ENCODE measurements around the gene GIN1. TPM values are rescaled to one million over a fixed set of nuclear protein-coding genes. Genes with fewer than 3 reads are reported as not detected.

GIN1 gene
- total and polyA plus RNA-seq, 10 of the 15 experiments (the other 5 are each of a cell fraction or from before 2014, with no cell fraction given) = 3.3 to 9.7 (median 6.8) TPM

DNA sequence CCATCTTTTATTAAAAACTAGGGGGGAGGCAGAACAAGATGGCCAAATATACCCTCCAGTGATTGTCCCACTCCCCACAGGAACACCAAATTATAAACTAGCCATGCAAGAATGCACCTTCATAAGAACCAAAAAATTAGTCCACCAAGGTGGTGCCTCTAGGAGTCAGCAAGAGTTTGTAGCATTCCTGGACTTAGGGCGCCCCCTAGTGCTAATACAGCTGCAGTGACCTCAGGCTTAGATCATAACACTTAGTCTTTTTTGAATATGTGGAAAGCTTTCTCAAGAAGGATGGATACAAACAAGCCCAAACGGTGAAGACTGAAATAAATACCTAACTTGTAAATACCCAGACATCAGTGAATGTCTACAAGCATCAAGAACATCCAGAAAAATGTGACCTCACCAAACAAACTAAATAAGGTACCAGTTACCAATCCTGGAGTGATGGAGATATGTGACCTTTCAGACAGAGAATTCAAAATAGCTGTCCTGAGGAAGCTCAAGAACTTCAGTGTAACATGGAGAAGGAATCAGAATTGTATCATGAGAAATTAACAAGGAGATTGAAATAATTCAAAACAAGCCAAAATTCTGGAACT is 19.4 kb upstream of the GIN1 start (continued):
- TF ChIP-seq EP300 (IDR thresholded peaks at IDR 0.05; ENCODE audit: borderline replicate concordance in 1 of 2, control insufficient read depth in 1 of 2, low read depth in 2 of 2, low read length in 2 of 2) (no peak), HDAC2 (IDR thresholded peaks at IDR 0.05) (no peak), DPF2 (IDR thresholded peaks at IDR 0.05) (no peak), ETV6 (conservative IDR thresholded peaks at IDR 0.05 in 1 of 2, IDR thresholded peaks at IDR 0.05 in 1 of 2; ENCODE audit: borderline replicate concordance in 1 of 2, low read depth in 1 of 2) (no peak), SRF (IDR thresholded peaks at IDR 0.05; ENCODE audit: low read depth in 2 of 2, low read length in 2 of 2) (no peak), MYC (IDR thresholded peaks at IDR 0.05; ENCODE audit: insufficient read depth, insufficient read length, insufficient replicate concordance, low read length, severe bottlenecking) (no peak), POLR2AphosphoS5 (IDR thresholded peaks at IDR 0.05; ENCODE audit: low read length) (no peak), SUZ12 (IDR thresholded peaks at IDR 0.05; ENCODE audit: unreplicated experiment) (no peak), MTA2 (IDR thresholded peaks at IDR 0.05; ENCODE audit: low read depth) (no peak)
- TF ChIP-seq, protein P1, sequence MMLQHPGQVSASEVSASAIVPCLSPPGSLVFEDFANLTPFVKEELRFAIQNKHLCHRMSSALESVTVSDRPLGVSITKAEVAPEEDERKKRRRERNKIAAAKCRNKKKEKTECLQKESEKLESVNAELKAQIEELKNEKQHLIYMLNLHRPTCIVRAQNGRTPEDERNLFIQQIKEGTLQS (IDR thresholded peaks at IDR 0.05; ENCODE audit: borderline replicate concordance, extremely low read depth, low read depth, low read length) = no peak
- TF ChIP-seq, protein P2, sequence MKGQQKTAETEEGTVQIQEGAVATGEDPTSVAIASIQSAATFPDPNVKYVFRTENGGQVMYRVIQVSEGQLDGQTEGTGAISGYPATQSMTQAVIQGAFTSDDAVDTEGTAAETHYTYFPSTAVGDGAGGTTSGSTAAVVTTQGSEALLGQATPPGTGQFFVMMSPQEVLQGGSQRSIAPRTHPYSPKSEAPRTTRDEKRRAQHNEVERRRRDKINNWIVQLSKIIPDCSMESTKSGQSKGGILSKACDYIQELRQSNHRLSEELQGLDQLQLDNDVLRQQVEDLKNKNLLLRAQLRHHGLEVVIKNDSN (IDR thresholded peaks at IDR 0.05; ENCODE audit: borderline replicate concordance, extremely low read length, insufficient read depth, low read depth, low read length) = no peak
